A549 (cell line): ENCODE measurements around the gene ADAMTS2. TPM values are rescaled to one million over a fixed set of nuclear protein-coding genes. Genes with fewer than 3 reads are reported as not detected.

Experiments
- ATAC-seq, 2 experiments: fragments of 200-7000 bp in 1 of 2; fragments of >200 bp in 1 of 2; cut with Nextera tagmentation in 1 of 2; cut with Tn5 transposase in 1 of 2; 3 replicates each; pipeline versions ENCODE4 v1.8.0 to v1.9.1; 2018 to 2020; ENCODE audit warnings: mild to moderate bottlenecking in 1 of 2, moderate library complexity in 1 of 2
- CTCF ChIA-PET: fragments of 300-600 bp; sonication (Branson Sonifier 250); formaldehyde crosslinking; extraction: SDS; loops from one replicate; lab custom pipeline; 2021; ENCODE audit warnings: antibody characterized with exemption, inconsistent platforms; lab: Yijun Ruan, JAX
- POLR2A ChIA-PET: fragments of 350-600 bp; formaldehyde crosslinking; extraction: SDS; loops from one replicate; lab custom pipeline; 2021; ENCODE audit warnings: antibody characterized with exemption, inconsistent platforms; lab: Yijun Ruan, JAX
- DNase-seq, 2 experiments: peaks; one replicate each; pipeline versions ENCODE4 v3.0.0 to v3.0.0-alpha.2; 2011 to 2016; ENCODE audit warnings: low read depth in 1 of 2, low spot score in 1 of 2
- FAIRE-seq: peaks from 2 replicates; lab custom pipeline; 2011; peaks lifted over from hg19 to GRCh38; lab: Jason Lieb, UNC
- H3K27ac ChIP-seq, 2 experiments: fragments of >200 bp; sonication (Bioruptor Twin); formaldehyde crosslinking; 3 replicates each; pipeline ENCODE4 v1.5.1; 2016 to 2017
- H3K4me1 ChIP-seq: fragments of >200 bp; sonication (Bioruptor Twin); formaldehyde crosslinking; 3 replicates; pipeline ENCODE4 v1.6.1; 2016
- H3K4me2 ChIP-seq: fragments of >200 bp; sonication (Bioruptor Twin); formaldehyde crosslinking; 3 replicates; pipeline ENCODE4 v1.6.1; 2016
- H3K4me3 ChIP-seq: fragments of >200 bp; sonication (Bioruptor Twin); formaldehyde crosslinking; 3 replicates; pipeline ENCODE4 v1.5.1; 2016
- H3K9me3 ChIP-seq: fragments of >200 bp; sonication (Bioruptor Twin); formaldehyde crosslinking; 3 replicates; pipeline ENCODE4 v1.6.1; 2016
- ATOH8 ChIP-seq: fragments of 250-450 bp; sonication (Bioruptor Pico); IDR thresholded peaks from 2 replicates; pipeline ENCODE4 v1.5.0; 2020; ENCODE audit warnings: low read depth, mild to moderate bottlenecking, moderate library complexity
- BCL3 ChIP-seq: fragments of >200 bp; sonication (Bioruptor Twin); formaldehyde crosslinking; IDR thresholded peaks from 3 replicates; pipeline ENCODE4 v1.6.1; 2016
- BHLHE40 ChIP-seq: IDR thresholded peaks from 2 replicates; pipeline ENCODE4 v1.6.1; 2012; ENCODE audit warnings: low read depth, low read length, inconsistent platforms
- CBX2 ChIP-seq: fragments of 200-600 bp; sonication (generic); IDR thresholded peaks from 2 replicates; pipeline ENCODE4 v1.6.1; 2016; ENCODE audit warnings: low read depth, mild to moderate bottlenecking, borderline replicate concordance
- CEBPB ChIP-seq, 2 experiments: fragments of >200 bp in 1 of 2; sonication (Bioruptor Twin) in 1 of 2; formaldehyde crosslinking in 1 of 2; IDR thresholded peaks; 2 replicates each; pipeline ENCODE4 v1.6.1; 2012 to 2016
- CHD4 ChIP-seq: fragments of 200-600 bp; sonication (generic); IDR thresholded peaks from 2 replicates; pipeline ENCODE4 v1.6.1; 2016; ENCODE audit warnings: antibody characterized with exemption, mild to moderate bottlenecking, borderline replicate concordance
- CTCF ChIP-seq: fragments of >200 bp; sonication (Bioruptor Twin); formaldehyde crosslinking; IDR thresholded peaks from 3 replicates; pipeline ENCODE4 v1.5.1; 2016
- E2F6 ChIP-seq: IDR thresholded peaks from 2 replicates; pipeline ENCODE4 v1.6.1; 2012; ENCODE audit warnings: low read depth, borderline replicate concordance
- EHF ChIP-seq: fragments of 250-450 bp; sonication (Bioruptor Pico); IDR thresholded peaks from 2 replicates; pipeline ENCODE4 v1.5.0; 2020; ENCODE audit warnings: mild to moderate bottlenecking
- ESRRA ChIP-seq: fragments of 150-350 bp; IDR thresholded peaks from 2 replicates; pipeline ENCODE4 v1.6.1; 2014; ENCODE audit warnings: mild to moderate bottlenecking, low read length, borderline replicate concordance
- HDAC2 ChIP-seq: fragments of 200-600 bp; sonication (generic); IDR thresholded peaks from 2 replicates; pipeline ENCODE4 v1.6.1; 2016
- HEYL ChIP-seq: fragments of 250-450 bp; sonication (Bioruptor Pico); IDR thresholded peaks from 2 replicates; pipeline ENCODE4 v1.8.0; 2021; ENCODE audit warnings: mild to moderate bottlenecking, moderate library complexity
- HMGXB4 ChIP-seq: fragments of 250-450 bp; sonication (Bioruptor Pico); IDR thresholded peaks from 2 replicates; pipeline ENCODE4 v1.5.0; 2021; ENCODE audit warnings: mild to moderate bottlenecking, moderate library complexity, borderline replicate concordance
- HOXA7 ChIP-seq: fragments of 250-450 bp; sonication (Bioruptor Pico); IDR thresholded peaks from 2 replicates; pipeline ENCODE4 v1.5.0; 2020; ENCODE audit warnings: mild to moderate bottlenecking, moderate library complexity
- HOXB13 ChIP-seq: fragments of 250-450 bp; sonication (Bioruptor Pico); IDR thresholded peaks from 2 replicates; pipeline ENCODE4 v1.5.0; 2020; ENCODE audit warnings: low read depth, mild to moderate bottlenecking, moderate library complexity
- JUN ChIP-seq, 2 experiments: fragments of >200 bp; sonication (Bioruptor Twin); formaldehyde crosslinking; IDR thresholded peaks; 2 replicates in 1 of 2; 3 replicates in 1 of 2; pipeline ENCODE4 v1.6.1; 2016 to 2017
- KDM1A ChIP-seq: fragments of 200-600 bp; sonication (generic); IDR thresholded peaks from 2 replicates; pipeline ENCODE4 v1.6.1; 2016; ENCODE audit warnings: low read depth, mild to moderate bottlenecking
- MAX ChIP-seq: IDR thresholded peaks from 2 replicates; pipeline ENCODE4 v1.6.1; 2012
- MAZ ChIP-seq: fragments of 150-350 bp; IDR thresholded peaks from 2 replicates; pipeline ENCODE4 v1.6.1; 2014; ENCODE audit warnings: antibody characterized with exemption, low read depth, low read length, borderline replicate concordance
- NFE2L2 ChIP-seq: fragments of 150-350 bp; conservative IDR thresholded peaks from 2 replicates; pipeline ENCODE4 v1.6.1; 2014; ENCODE audit warnings: low read length
- POLR2AphosphoS2 ChIP-seq: conservative IDR thresholded peaks from 2 replicates; pipeline ENCODE4 v1.6.1; 2012; ENCODE audit warnings: low read length, improper control_type of control experiment, inconsistent platforms
- RCOR1 ChIP-seq: fragments of 150-350 bp; IDR thresholded peaks from 2 replicates; pipeline ENCODE4 v1.6.1; 2014; ENCODE audit warnings: antibody characterized with exemption, low read length, low read depth
- TFCP2L1 ChIP-seq: fragments of 250-450 bp; sonication (Bioruptor Pico); IDR thresholded peaks from 2 replicates; pipeline ENCODE4 v1.5.0; 2021; ENCODE audit warnings: mild to moderate bottlenecking
- TP53 ChIP-seq: fragments of 250-450 bp; sonication (Bioruptor Pico); IDR thresholded peaks from 2 replicates; pipeline ENCODE4 v1.5.0; 2021; ENCODE audit warnings: mild to moderate bottlenecking, moderate library complexity
- USF2 ChIP-seq: fragments of 450-650 bp; IDR thresholded peaks from 2 replicates; pipeline ENCODE4 v1.6.1; 2014; ENCODE audit warnings: antibody characterized with exemption
- ZNF302 ChIP-seq: fragments of 250-450 bp; sonication (Bioruptor Pico); IDR thresholded peaks from 2 replicates; pipeline ENCODE4 v1.9.0; 2021; ENCODE audit warnings: inconsistent platforms, mild to moderate bottlenecking, moderate library complexity
- WGBS: methylation state at CpG from one replicate; pipeline ENCODE4 v1.1.6; 2017; ENCODE audit errors: missing lambda C conversion rate; 5-methylcytosine and 5-hydroxymethylcytosine counted together
- polyA plus RNA-seq, 4 experiments: library from polyadenylated mRNA; depleted of rRNA in 3 of 4; stranded (reverse); fragments of >200 nt; fragmentation: RNase III in 1 of 4; extraction: RNeasy Plus Mini Kit Qiagen cat#74134 plus additional on column Dnase treatment in 1 of 4; gene quantifications; 2 replicates in 3 of 4; 3 replicates in 1 of 4; pipeline ENCODE4 v1.2.3, GENCODE V29; 2011 to 2017

Gene ADAMTS2
- polyA plus RNA-seq, 2 of the 4 experiments (the other 2 are of a cell fraction): not detected

- DNase-seq (no peak), ATAC-seq (no peak), FAIRE-seq (no peak)
- TF ChIP-seq HEYL (no peak), EHF (no peak), E2F6 (no peak), HOXB13 (no peak), USF2 (no peak)
- ChIA-PET POLR2A (no interaction called here), CTCF (no interaction called here)
- no peak overlapping the region for H3K4me2 ChIP-seq
- peaks cover 13% of the 10 kb centered on the region; the same call in 2 of the 3 replicates for H3K9me3 ChIP-seq
- no peak overlapping the region for H3K27ac ChIP-seq
- H3K4me3 ChIP-seq: no peak overlapping the region
- 6% methylated on average over 12 of the region's 12 CpGs for WGBS
- H3K4me1 ChIP-seq: no peaks in the 10 kb centered on the region
These were observed 173.9 kb downstream of the ADAMTS2 start for GRCh38 chr5:179171251-179171815.

GRCh38 chr5:179170606-179171005 is 174.7 kb downstream of the ADAMTS2 start:
- DNase-seq (no peak), FAIRE-seq (no peak), ATAC-seq (no peak)
- WGBS: 8% methylated on average over 6 of the region's 6 CpGs
- Histone ChIP-seq H3K4me1 (no peaks in the 10 kb centered on the region), H3K4me3 (no peak overlapping the region), H3K9me3 (peaks cover 16% of the 10 kb centered on the region; the same call in 2 of the 3 replicates), H3K4me2 (no peak overlapping the region), H3K27ac (no peak overlapping the region)
- TF ChIP-seq HOXB13: no peak
- no peak for TF ChIP-seq ESRRA
- no peak for TF ChIP-seq CHD4
- TF ChIP-seq JUN (IDR thresholded peaks at IDR 0.05): no peak
- TF ChIP-seq TP53 (CRISPR knock-in tag): no peak
- TF ChIP-seq HDAC2: no peak
- TF ChIP-seq ATOH8 (CRISPR knock-in tag): no peak
- TF ChIP-seq RCOR1: no peak
- no peak for TF ChIP-seq CBX2
- no peak for TF ChIP-seq MAX
- TF ChIP-seq HMGXB4 (CRISPR knock-in tag): no peak
- no peak for TF ChIP-seq NFE2L2
- TF ChIP-seq ZNF302 (CRISPR knock-in tag): no peak
- POLR2A ChIA-PET: no interaction called here
- CTCF ChIA-PET: no interaction called here

- 81% methylated on average over 1 of the region's 1 CpG for WGBS
- no peak overlapping the region for H3K27ac ChIP-seq
- CTCF ChIA-PET: no interaction called here
- POLR2A ChIA-PET: no interaction called here
- H3K9me3 ChIP-seq: peaks cover 18% of the 10 kb centered on the region; the same call in 2 of the 3 replicates
- no peak for DNase-seq
- no peaks in the 10 kb centered on the region for H3K4me1 ChIP-seq
- ATAC-seq: no peak
- no peak overlapping the region for H3K4me3 ChIP-seq
- no peak overlapping the region for H3K4me2 ChIP-seq
- no peak for FAIRE-seq
- TF ChIP-seq BCL3 (no peak), HOXA7 (CRISPR knock-in tag) (no peak), NFE2L2 (no peak), CEBPB (IDR thresholded peaks at IDR 0.05) (no peak), ESRRA (no peak), POLR2AphosphoS2 (no peak), TFCP2L1 (CRISPR knock-in tag) (no peak), BHLHE40 (no peak), MAZ (no peak), TP53 (CRISPR knock-in tag) (no peak), KDM1A (no peak), CTCF (no peak)
These were observed 175.4 kb downstream of the ADAMTS2 start for GRCh38 chr5:179169836-179170235.
